ENCODE data around the gene ZEB2.

GRCh38 chr2:144453486-144454158 lies 66.3 kb downstream of the ZEB2 start:
- TF ChIP-seq CTCF (IDR thresholded peaks at IDR 0.05) (no peak), POLR2A (IDR thresholded peaks at IDR 0.05; ENCODE audit: low read length) (no peak), CHD2 (IDR thresholded peaks at IDR 0.05; ENCODE audit: low read length, partially characterized antibody) (no peak), ZFP36 (IDR thresholded peaks at IDR 0.05; ENCODE audit: borderline replicate concordance, partially characterized antibody) (no peak), ZSCAN20 (CRISPR knock-in tag; IDR thresholded peaks at IDR 0.05) (no peak), EP300 (IDR thresholded peaks at IDR 0.05) (no peak), GATA3 (IDR thresholded peaks at IDR 0.05; ENCODE audit: borderline replicate concordance) (no peak), USF2 (IDR thresholded peaks at IDR 0.05) (no peak), CEBPB (IDR thresholded peaks at IDR 0.05) (no peak), RAD21 (conservative IDR thresholded peaks at IDR 0.05 in 1 of 2, IDR thresholded peaks at IDR 0.05 in 1 of 2) (no peak), HMGXB4 (CRISPR knock-in tag; IDR thresholded peaks at IDR 0.05; ENCODE audit: borderline replicate concordance) (no peak)
